IMR-90 (cell line): ENCODE results near the gene UBA1. TPM values are rescaled to one million over a fixed set of nuclear protein-coding genes. Genes with fewer than 3 reads are reported as not detected.

ENCODE experiments used
- ATAC-seq: fragments of 200-7000 bp; cut with Tn5 transposase; 2 replicates; pipeline ENCODE4 v1.9.1; 2020; ENCODE audit warnings: low read depth, mild to moderate bottlenecking, moderate library complexity
- BruUV-seq: library from RNA; stranded (reverse); fragments of 400-500 nt; replicated peaks from 2 replicates; lab custom pipeline; 2021; lab: Mats Ljungman, UMichigan
- CTCF ChIA-PET: fragments of 300-600 bp; formaldehyde crosslinking; extraction: SDS; loops from one replicate; lab custom pipeline; 2021; ENCODE audit warnings: antibody characterized with exemption; lab: Yijun Ruan, JAX
- POLR2A ChIA-PET: fragments of 300-600 bp; sonication (Branson Sonifier 250); formaldehyde crosslinking; loops from one replicate; lab custom pipeline; 2022; ENCODE audit warnings: antibody characterized with exemption; ENCODE audit not compliant: unreplicated experiment; lab: Charles Lee
- DNase-seq: peaks from one replicate; pipeline ENCODE4 v3.0.0; 2013
- H2AFZ ChIP-seq: replicated peaks from 2 replicates; pipeline ENCODE3; 2013; ENCODE audit warnings: low read length, mild to moderate bottlenecking; ENCODE audit not compliant: poor library complexity
- H2AK5ac ChIP-seq: 2 replicates; pipeline ENCODE4 v1.6.1; 2013; ENCODE audit warnings: low read depth, low read length, inconsistent platforms
- H2AK9ac ChIP-seq: replicated peaks from 2 replicates; pipeline ENCODE3; 2013; ENCODE audit warnings: mild to moderate bottlenecking, low read depth, low read length, moderate library complexity; ENCODE audit not compliant: poor library complexity
- H2BK120ac ChIP-seq: 2 replicates; pipeline ENCODE4 v1.6.1; 2013; ENCODE audit warnings: low read depth, low read length, inconsistent platforms
- H2BK15ac ChIP-seq: 3 replicates; pipeline ENCODE4 v1.6.1; 2013; ENCODE audit warnings: low read depth, low read length, inconsistent platforms
- H2BK20ac ChIP-seq: 2 replicates; pipeline ENCODE4 v1.6.1; 2013; ENCODE audit warnings: low read depth, mild to moderate bottlenecking, inconsistent platforms, low read length, moderate library complexity
- H2BK5ac ChIP-seq: 2 replicates; pipeline ENCODE4 v1.6.1; 2013; ENCODE audit warnings: mild to moderate bottlenecking, low read depth, low read length, inconsistent platforms; ENCODE audit not compliant: poor library complexity, severe bottlenecking
- H3K14ac ChIP-seq: replicated peaks from 2 replicates; pipeline ENCODE4 v1.6.1; 2013; ENCODE audit warnings: low read depth, low read length, inconsistent platforms
- H3K18ac ChIP-seq: 2 replicates; pipeline ENCODE4 v1.6.1; 2013; ENCODE audit warnings: low read depth, low read length, control low read depth
- H3K23ac ChIP-seq: 2 replicates; pipeline ENCODE4 v1.6.1; 2013; ENCODE audit warnings: low read depth, low read length, inconsistent platforms
- H3K27ac ChIP-seq: 2 replicates; pipeline ENCODE4 v1.5.1; 2013; ENCODE audit warnings: mild to moderate bottlenecking, control low read depth, low read length; ENCODE audit not compliant: insufficient read depth
- H3K27me3 ChIP-seq: 2 replicates; pipeline ENCODE4 v1.6.1; 2013; ENCODE audit warnings: low read length; ENCODE audit not compliant: control insufficient read depth, insufficient read depth
- H3K36me3 ChIP-seq: 2 replicates; pipeline ENCODE4 v1.6.1; 2013; ENCODE audit warnings: low read length, mixed read lengths; ENCODE audit not compliant: control insufficient read depth, insufficient read depth
- H3K4ac ChIP-seq: 2 replicates; pipeline ENCODE4 v1.6.1; 2013; ENCODE audit warnings: low read depth, low read length, inconsistent platforms
- H3K4me1 ChIP-seq: 2 replicates; pipeline ENCODE4 v1.6.1; 2013; ENCODE audit warnings: low read length, mixed read lengths; ENCODE audit not compliant: control insufficient read depth, insufficient read depth
- H3K4me2 ChIP-seq: 2 replicates; pipeline ENCODE4 v1.6.1; 2013; ENCODE audit warnings: low read depth, mild to moderate bottlenecking, control low read depth, low read length, moderate library complexity
- H3K4me3 ChIP-seq: 2 replicates; pipeline ENCODE4 v1.5.1; 2013; ENCODE audit warnings: low read depth, mild to moderate bottlenecking, control low read depth, low read length, moderate library complexity; ENCODE audit not compliant: insufficient read depth
- H3K56ac ChIP-seq: 2 replicates; pipeline ENCODE4 v1.6.1; 2013; ENCODE audit warnings: low read length, inconsistent platforms; ENCODE audit not compliant: insufficient read depth; ENCODE audit errors: extremely low read depth
- H3K79me1 ChIP-seq, 2 experiments: 2 replicates each; pipeline ENCODE4 v1.6.1; 2013; ENCODE audit warnings: low read length in 2 of 2, inconsistent platforms in 1 of 2, low read depth in 1 of 2
- H3K9ac ChIP-seq: 2 replicates; pipeline ENCODE4 v1.6.1; 2013; ENCODE audit warnings: low read depth, low read length, control low read depth
- H3K9me1 ChIP-seq: 2 replicates; pipeline ENCODE4 v1.6.1; 2013; ENCODE audit warnings: low read length, inconsistent platforms; ENCODE audit not compliant: insufficient read depth
- H3K9me3 ChIP-seq: 2 replicates; pipeline ENCODE4 v1.6.1; 2013; ENCODE audit warnings: low read length; ENCODE audit not compliant: control insufficient read depth, insufficient read depth
- H4K20me1 ChIP-seq: 2 replicates; pipeline ENCODE4 v1.6.1; 2013; ENCODE audit warnings: low read length, inconsistent platforms; ENCODE audit not compliant: insufficient read depth
- H4K5ac ChIP-seq: 2 replicates; pipeline ENCODE4 v1.6.1; 2013; ENCODE audit warnings: mild to moderate bottlenecking, low read depth, low read length, control low read depth
- H4K8ac ChIP-seq, 2 experiments: 2 replicates each; pipeline ENCODE4 v1.6.1; 2013; ENCODE audit warnings: low read depth in 2 of 2, low read length in 2 of 2, control low read depth in 1 of 2, inconsistent platforms in 1 of 2
- H4K91ac ChIP-seq: 2 replicates; pipeline ENCODE4 v1.6.1; 2013; ENCODE audit warnings: low read depth, low read length, inconsistent platforms; ENCODE audit not compliant: insufficient read depth
- BHLHE40 ChIP-seq: fragments of 150-350 bp; IDR thresholded peaks from 2 replicates; pipeline ENCODE4 v1.6.1; 2016; ENCODE audit warnings: mild to moderate bottlenecking, low read depth, low read length
- CEBPB ChIP-seq: IDR thresholded peaks from 2 replicates; pipeline ENCODE4 v1.6.1; 2012; ENCODE audit warnings: low read depth, low read length, improper control_type of control experiment
- CHD1 ChIP-seq: IDR thresholded peaks from 2 replicates; pipeline ENCODE4 v1.6.1; 2012; ENCODE audit warnings: low read depth, low read length, improper control_type of control experiment
- FOS ChIP-seq: fragments of 150-350 bp; IDR thresholded peaks from 2 replicates; pipeline ENCODE4 v1.6.1; 2016; ENCODE audit warnings: low read depth, low read length
- MAFK ChIP-seq: IDR thresholded peaks from 2 replicates; pipeline ENCODE4 v1.6.1; 2012; ENCODE audit warnings: low read depth, low read length, improper control_type of control experiment
- MAZ ChIP-seq: IDR thresholded peaks from 2 replicates; pipeline ENCODE4 v1.6.1; 2012; ENCODE audit warnings: low read depth, mild to moderate bottlenecking, low read length, improper control_type of control experiment, moderate library complexity, borderline replicate concordance
- MXI1 ChIP-seq: IDR thresholded peaks from 2 replicates; pipeline ENCODE4 v1.6.1; 2012; ENCODE audit warnings: low read depth, mild to moderate bottlenecking, low read length, moderate library complexity, borderline replicate concordance
- NFE2L2 ChIP-seq: fragments of 150-350 bp; IDR thresholded peaks from 2 replicates; pipeline ENCODE4 v1.6.1; 2016; ENCODE audit warnings: low read depth, mild to moderate bottlenecking, low read length
- POLR2A ChIP-seq: IDR thresholded peaks from 2 replicates; pipeline ENCODE4 v1.6.1; 2012; ENCODE audit warnings: mild to moderate bottlenecking, low read depth, low read length
- RAD21 ChIP-seq: IDR thresholded peaks from 2 replicates; pipeline ENCODE4 v1.6.1; 2012; ENCODE audit warnings: low read length, improper control_type of control experiment
- RCOR1 ChIP-seq: IDR thresholded peaks from 2 replicates; pipeline ENCODE4 v1.6.1; 2012; ENCODE audit warnings: mild to moderate bottlenecking, low read length, improper control_type of control experiment; ENCODE audit not compliant: insufficient replicate concordance
- RFX5 ChIP-seq: IDR thresholded peaks from 2 replicates; pipeline ENCODE4 v1.8.0; 2012; ENCODE audit warnings: low read depth, mild to moderate bottlenecking, low read length, moderate library complexity
- SMC3 ChIP-seq: fragments of 150-350 bp; IDR thresholded peaks from 2 replicates; pipeline ENCODE4 v1.6.1; 2016; ENCODE audit warnings: low read depth, mild to moderate bottlenecking, antibody characterized with exemption, low read length, moderate library complexity
- WGBS, 2 experiments: methylation state at CpG; one replicate each; pipeline versions ENCODE4 v1.1.5 to v1.1.7; 2013; ENCODE audit warnings: missing lambda C conversion rate in 2 of 2; ENCODE audit not compliant: insufficient read length in 1 of 2; ENCODE audit errors: extremely low coverage in 2 of 2; 5-methylcytosine and 5-hydroxymethylcytosine counted together
- dilution Hi-C: fragments of 300-500 bp; cut with HindIII; formaldehyde crosslinking; loops from one replicate; pipeline ENCODE4 v1.14.3; 2018; ENCODE audit warnings: low sequenced_read_pairs; ENCODE audit not compliant: unreplicated experiment
- in situ Hi-C: fragments of 300-500 bp; cut with MboI; formaldehyde crosslinking; loops from 3 replicates; pipeline ENCODE4 v1.14.3; 2019; ENCODE audit warnings: low sequenced_read_pairs, inconsistent platforms, mixed read lengths
- intact Hi-C: fragments of 100-400 bp; cut with micrococcal nuclease; formaldehyde crosslinking; loops from 2 replicates; pipeline ENCODE4 v1.10.0; 2022
- polyA plus RNA-seq, 3 experiments: library from polyadenylated mRNA; depleted of rRNA; stranded (reverse); fragments of >200 nt; gene quantifications; 2 replicates each; pipeline ENCODE4 v1.2.3, GENCODE V29; 2012; ENCODE audit warnings: low replicate concordance in 1 of 3
- total RNA-seq: library from RNA; depleted of rRNA; stranded (reverse); fragments of >200 nt; gene quantifications from 2 replicates; pipeline ENCODE4 v1.2.3, GENCODE V29; 2012
- TF ChIP-seq, protein P1 (sequence below): fragments of 150-350 bp; IDR thresholded peaks from 2 replicates; pipeline ENCODE4 v1.6.1; 2017; ENCODE audit warnings: mild to moderate bottlenecking, antibody characterized with exemption, low read length, low read depth
- TF ChIP-seq, protein P2 (sequence below): fragments of 150-350 bp; IDR thresholded peaks from 2 replicates; pipeline ENCODE4 v1.6.1; 2016; ENCODE audit warnings: low read depth, mild to moderate bottlenecking, low read length, moderate library complexity, borderline replicate concordance
- TF ChIP-seq, protein P3 (sequence below): conservative IDR thresholded peaks from 2 replicates; pipeline ENCODE4 v1.5.1; 2012; ENCODE audit warnings: mild to moderate bottlenecking, low read depth, low read length, improper control_type of control experiment

The UBA1 gene
- total and polyA plus RNA-seq, 2 of the 4 experiments (the other 2 are of a cell fraction): 299 to 343 TPM

DNA sequence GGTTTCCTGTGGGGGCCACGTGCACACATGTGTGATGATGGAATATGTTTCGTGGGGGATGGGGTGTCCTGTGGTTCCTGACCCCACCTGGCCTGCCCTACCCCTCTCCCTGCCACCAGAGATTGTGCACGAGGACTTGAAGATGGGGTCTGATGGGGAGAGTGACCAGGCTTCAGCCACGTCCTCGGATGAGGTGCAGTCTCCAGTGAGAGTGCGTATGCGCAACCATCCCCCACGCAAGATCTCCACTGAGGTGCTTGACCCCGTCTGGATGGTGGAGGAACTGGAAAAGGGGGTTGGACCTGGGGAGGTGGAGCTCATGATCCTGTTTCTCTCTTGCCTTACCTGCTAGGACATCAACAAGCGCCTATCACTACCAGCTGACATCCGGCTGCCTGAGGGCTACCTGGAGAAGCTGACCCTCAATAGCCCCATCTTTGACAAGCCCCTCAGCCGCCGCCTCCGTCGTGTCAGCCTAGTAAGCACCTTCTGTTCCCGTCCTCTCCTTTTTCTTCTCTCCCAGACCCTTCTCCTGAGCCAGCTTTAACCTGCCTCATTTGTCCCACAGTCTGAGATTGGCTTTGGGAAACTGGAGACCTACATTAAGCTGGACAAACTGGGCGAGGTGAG, 30.8 kb downstream of the UBA1 start:
- Histone ChIP-seq H4K8ac (no peak overlapping the region), H2BK15ac (no peak overlapping the region), H3K56ac (no peak overlapping the region), H3K23ac (no peak overlapping the region), H3K79me1 (peaks cover 0 to 21% of the 10 kb centered on the region in 2 experiments; a peak in 2 of 4 replicates), H2BK20ac (no peak overlapping the region), H3K4me3 (no peak overlapping the region), H3K4me2 (no peak overlapping the region), H3K9me1 (peaks cover 19% of the 10 kb centered on the region), H3K18ac (no peak overlapping the region), H4K5ac (no peak overlapping the region), H3K27ac (no peak overlapping the region), H3K9me3 (no peaks in the 10 kb centered on the region), H2AK5ac (no peak overlapping the region), H3K36me3 (peaks cover 54% of the 10 kb centered on the region), H2BK120ac (no peak overlapping the region), H3K27me3 (peaks cover 3% of the 10 kb centered on the region; the same call in 1 of the 2 replicates), H2AK9ac (no peak overlapping the region), H3K4me1 (peaks cover 5% of the 10 kb centered on the region; the same call in 1 of the 2 replicates), H4K20me1 (peaks cover 48% of the 10 kb centered on the region), H3K4ac (no peak overlapping the region), H3K14ac (no peak overlapping the region), H2BK5ac (no peak overlapping the region), H3K9ac (no peak overlapping the region), H4K91ac (no peak overlapping the region), H2AFZ (no peak overlapping the region)
- CTCF ChIA-PET: no interaction called here
- BruUV-seq: no TSS peak
- ATAC-seq (no peak), DNase-seq (no peak)
- 94% methylated on average over 2 of the region's 17 CpGs; no CpG with 5 or more reads in 1 of the 2 experiments for WGBS, 2 experiments
- POLR2A ChIA-PET: no interaction called here
- dilution Hi-C loops (no loop called here), intact Hi-C loops (no loop called here), in situ Hi-C loops (loop anchor here (25.0 kb wide), 1 partner anchor 413 kb away; the partner anchor contains the start of gene CFP)
- TF ChIP-seq, protein P1, sequence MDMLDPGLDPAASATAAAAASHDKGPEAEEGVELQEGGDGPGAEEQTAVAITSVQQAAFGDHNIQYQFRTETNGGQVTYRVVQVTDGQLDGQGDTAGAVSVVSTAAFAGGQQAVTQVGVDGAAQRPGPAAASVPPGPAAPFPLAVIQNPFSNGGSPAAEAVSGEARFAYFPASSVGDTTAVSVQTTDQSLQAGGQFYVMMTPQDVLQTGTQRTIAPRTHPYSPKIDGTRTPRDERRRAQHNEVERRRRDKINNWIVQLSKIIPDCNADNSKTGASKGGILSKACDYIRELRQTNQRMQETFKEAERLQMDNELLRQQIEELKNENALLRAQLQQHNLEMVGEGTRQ: no peak
- TF ChIP-seq RCOR1: no peak
- TF ChIP-seq NFE2L2: no peak
- no peak for TF ChIP-seq MAFK
- TF ChIP-seq, protein P2, sequence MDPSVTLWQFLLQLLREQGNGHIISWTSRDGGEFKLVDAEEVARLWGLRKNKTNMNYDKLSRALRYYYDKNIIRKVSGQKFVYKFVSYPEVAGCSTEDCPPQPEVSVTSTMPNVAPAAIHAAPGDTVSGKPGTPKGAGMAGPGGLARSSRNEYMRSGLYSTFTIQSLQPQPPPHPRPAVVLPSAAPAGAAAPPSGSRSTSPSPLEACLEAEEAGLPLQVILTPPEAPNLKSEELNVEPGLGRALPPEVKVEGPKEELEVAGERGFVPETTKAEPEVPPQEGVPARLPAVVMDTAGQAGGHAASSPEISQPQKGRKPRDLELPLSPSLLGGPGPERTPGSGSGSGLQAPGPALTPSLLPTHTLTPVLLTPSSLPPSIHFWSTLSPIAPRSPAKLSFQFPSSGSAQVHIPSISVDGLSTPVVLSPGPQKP: no peak
- TF ChIP-seq MXI1: no peak
- no peak for TF ChIP-seq RAD21
- no peak for TF ChIP-seq SMC3
- no peak for TF ChIP-seq FOS
- TF ChIP-seq CHD1: no peak
- no peak for TF ChIP-seq CEBPB
- TF ChIP-seq POLR2A: no peak
- no peak for TF ChIP-seq BHLHE40
- no peak for TF ChIP-seq RFX5
- TF ChIP-seq, protein P3, sequence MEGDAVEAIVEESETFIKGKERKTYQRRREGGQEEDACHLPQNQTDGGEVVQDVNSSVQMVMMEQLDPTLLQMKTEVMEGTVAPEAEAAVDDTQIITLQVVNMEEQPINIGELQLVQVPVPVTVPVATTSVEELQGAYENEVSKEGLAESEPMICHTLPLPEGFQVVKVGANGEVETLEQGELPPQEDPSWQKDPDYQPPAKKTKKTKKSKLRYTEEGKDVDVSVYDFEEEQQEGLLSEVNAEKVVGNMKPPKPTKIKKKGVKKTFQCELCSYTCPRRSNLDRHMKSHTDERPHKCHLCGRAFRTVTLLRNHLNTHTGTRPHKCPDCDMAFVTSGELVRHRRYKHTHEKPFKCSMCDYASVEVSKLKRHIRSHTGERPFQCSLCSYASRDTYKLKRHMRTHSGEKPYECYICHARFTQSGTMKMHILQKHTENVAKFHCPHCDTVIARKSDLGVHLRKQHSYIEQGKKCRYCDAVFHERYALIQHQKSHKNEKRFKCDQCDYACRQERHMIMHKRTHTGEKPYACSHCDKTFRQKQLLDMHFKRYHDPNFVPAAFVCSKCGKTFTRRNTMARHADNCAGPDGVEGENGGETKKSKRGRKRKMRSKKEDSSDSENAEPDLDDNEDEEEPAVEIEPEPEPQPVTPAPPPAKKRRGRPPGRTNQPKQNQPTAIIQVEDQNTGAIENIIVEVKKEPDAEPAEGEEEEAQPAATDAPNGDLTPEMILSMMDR: no peak
- no peak for TF ChIP-seq MAZ
